NCI-H2227 (cell line): ENCODE data around the gene TK2.
"Not testable (repeated sequence)": the region's sequence is repeated elsewhere in the genome, so short reads cannot be mapped to it uniquely, and the experiment has no call there.

Experiments
- DNase-seq: peaks from one replicate; lab custom pipeline; 2025; ENCODE audit not compliant: unreplicated experiment; lab: John Stamatoyannopoulos, UW

Gene TK2

DNA sequence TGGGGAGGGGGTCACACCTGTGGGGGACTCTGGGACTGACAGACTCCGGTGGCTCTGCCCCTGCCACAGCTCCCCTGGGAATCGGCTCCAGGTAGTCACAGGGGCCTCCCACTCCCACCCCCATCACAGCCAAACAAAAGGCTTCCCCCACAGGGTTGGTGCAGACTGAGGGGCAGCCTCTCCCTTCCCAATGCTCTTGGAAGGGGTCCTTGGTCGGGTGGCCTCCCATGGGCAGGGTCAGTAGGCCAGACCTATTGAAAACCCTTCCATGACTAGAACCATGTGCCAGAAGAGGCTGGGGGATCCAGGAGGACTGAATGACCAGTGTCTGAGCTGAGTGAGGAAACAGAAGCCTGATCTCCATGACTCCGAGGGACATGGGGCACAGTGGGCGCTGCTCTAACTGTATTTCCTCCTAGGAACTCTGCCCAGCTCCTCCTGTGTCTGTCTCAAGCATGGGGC is 28.6 kb downstream of the TK2 start:
- no peak for DNase-seq

DNA sequence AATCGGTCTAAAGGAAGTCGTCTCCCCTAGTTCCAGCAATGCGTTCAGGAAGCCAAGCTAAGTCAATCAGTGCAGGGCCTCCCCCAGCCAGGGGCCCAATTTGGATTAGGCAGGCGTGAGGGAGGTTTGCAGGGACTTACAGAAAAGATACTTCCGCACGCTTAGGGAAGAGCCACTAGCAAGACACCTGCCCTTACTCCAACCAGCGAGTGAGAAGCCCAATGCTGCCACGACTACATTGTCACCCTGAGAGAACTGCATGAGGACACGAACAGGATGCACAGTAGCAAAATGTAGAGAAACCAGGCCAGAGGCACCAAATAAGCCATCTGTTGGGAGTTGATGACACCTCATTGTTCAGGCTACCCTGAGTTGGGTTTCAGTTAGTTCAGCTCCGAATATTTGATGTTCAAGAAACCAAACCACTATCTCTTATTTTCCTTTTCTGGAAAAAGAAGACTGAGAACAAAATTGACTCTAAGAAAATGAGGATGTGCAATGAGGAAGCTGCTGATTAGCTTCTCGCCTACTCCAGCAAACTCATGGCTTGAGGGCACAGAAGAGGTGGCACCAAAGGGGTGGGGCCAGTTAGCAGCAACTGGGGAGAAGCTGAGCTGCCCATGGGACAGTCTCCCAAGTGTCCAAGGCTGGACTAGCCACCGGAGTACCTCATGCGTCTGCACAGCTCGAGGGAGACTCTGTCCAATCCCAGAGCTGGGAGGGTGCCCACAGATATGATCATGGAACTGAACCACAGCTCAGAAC is 29.3 kb downstream of the TK2 start:
- DNase-seq, result no peak

DNA sequence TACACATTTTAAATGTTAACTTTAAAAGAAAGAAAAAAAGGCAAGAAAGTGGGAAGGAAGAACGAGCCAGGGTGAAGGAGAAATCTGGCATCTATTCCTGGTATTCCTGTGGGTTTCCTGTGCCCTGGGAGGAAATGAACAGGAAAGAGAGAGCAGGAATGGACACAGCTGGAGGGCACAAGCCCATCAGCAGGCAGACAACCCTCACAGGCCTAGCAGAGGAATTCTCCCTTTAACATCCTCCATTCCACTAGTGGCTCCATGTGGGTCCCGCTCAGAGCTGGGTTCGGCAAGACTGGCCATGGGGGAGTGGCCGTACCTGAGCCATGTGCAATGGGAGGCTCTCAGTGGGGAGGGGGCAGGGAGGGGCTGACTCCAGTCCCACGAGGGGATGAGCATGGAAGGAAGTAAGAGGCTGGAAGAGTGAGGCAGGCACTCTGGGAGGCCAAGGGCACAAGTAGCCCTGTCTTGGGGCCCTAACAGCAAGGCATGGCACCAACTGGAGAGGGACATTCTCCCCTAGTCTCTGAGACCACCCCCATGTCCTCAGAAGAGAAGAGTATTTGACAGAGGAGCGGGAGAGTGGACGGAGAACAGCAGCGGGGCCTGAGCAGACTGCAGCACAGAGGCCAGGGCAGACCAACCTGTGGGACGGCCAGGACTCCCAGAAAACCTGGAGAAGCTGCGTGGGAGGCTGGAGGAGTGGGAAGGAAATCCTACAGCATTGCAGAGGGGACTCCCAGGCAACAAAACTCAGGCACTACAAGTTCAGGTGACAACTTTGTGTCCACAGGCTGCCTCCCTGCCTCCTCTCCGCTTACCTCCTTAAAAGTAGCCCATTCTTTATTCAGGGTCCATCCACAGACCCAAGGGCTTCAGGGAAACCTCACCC is 30.2 kb downstream of the TK2 start:
- no peak for DNase-seq

DNA sequence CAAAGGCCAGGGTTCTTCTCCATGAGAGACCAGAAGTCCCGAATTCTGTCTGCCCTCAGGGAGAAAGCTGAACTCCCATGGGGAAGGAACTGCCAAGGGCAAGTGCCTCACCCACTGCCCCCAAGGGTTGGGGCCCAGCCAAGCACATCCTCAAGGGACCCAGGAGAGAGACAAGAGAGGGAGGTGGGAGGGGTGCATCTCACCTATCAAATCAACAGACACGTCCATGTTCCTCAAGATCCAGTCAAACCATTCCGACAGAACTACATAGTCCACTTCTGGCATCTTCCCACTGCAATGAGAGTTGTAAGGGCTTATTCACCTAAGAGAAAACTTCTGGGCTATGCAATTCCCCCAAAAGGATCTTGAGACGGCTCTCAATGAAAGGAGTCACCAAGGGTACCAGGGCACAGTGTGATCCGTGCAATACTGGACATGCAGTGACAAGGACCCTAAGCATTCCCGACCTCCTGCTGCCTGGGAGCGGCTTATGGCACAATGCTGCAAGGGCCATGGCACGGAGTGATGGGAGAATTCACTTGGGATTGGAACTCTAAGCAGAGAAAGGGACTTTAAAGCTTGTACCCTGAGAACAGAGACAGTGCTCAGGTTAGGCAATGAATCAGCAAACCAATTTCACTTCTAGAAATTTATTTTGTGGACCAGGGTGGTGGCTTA is 32.2 kb downstream of the TK2 start:
- DNase-seq, result no peak

DNA sequence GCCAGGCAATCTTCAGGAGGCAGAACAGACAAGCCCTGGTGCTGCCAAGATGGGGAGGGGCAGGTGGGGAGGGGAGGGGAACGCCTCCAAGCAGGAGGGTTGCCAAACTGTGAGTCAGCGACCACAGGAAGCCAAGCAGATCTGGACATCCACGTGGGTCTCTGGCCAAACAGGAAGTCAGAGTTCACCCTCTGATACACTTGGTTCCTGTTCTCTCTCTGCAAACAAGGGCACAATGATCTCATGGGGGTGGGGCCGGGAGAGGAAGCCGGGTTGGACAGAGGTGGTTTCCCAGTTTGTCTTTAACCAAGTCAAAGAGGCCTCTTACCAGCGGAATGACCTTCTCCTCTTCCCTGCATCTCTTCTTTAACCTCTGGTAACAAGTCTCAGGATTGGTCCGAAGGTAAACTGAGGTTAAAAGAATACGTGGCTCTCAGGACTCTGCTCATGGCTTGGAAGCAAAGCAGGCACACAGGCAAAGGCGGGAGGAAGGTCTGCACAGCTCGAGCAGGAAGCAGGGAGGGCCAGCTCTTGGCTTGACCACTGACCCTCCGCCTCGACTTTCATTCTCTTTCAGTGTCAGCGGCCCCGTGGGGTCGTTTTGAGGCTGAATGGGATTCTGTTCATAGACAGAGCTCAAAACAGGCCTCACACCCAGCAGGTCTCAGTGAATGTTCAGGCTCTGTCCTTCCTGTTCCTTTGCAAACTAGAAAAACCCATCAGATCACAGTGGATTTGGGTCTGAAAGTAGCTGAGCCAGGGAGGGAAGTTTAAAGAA is 32.9 kb downstream of the TK2 start:
- DNase-seq, result no peak

DNA sequence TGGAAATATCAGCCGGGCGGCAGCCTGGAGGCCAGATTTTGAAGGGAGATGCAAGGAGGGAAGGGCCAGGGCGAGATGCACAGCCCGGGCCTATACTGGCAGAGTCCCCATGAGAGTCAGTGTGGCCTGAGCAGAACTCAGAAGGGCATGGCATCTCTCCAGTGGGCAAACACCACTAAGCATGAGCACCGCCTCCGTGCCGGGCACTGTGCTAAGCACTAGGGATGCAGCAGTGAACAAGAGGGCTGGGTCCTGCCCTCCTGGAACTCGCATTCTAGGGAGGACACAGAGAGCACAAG is 33.5 kb downstream of the TK2 start:
- DNase-seq, result no peak

DNA sequence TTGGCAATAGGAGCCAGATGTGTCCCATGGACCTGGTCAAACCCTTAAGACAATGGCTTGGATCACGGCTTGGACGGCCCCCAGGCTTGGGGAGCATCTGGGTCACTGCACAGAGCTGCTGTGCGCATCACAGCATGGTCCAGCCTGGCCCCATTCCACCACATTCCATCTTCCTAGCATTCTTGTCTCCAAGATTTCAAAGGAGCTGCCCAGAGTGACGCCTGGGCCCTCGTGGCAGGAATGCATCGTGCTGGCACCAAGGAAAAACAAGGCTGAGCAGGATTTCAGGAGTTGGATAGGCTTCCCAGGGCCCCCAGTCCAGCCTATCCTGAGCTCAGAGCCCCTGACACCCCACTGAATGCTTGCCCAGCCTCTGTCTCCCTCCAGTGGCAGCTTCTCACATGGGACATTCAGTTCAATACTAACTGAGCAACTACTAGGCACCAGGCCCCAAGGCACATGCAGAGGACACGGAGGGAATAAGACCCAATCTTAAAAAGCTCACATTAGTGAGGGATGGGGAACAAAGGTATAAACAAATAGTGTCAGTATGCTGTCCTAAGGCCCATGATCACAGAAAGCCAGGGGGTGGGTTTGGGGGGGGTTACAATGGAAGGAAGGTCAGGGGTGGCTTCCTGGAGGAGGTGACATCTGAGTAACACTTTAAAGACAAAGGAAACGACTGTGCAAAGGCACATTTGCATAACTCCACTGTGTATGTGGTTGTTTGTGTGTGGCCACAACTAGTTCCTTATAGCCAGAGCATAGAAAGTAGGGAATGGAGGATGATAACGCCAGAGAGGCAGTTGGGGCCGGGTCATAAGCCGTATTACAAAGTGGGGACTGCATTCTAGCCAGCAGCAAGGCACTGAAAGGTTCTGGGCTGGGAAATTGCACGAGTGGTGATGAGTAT is 34.1 kb downstream of the TK2 start:
- DNase-seq, result no peak

DNA sequence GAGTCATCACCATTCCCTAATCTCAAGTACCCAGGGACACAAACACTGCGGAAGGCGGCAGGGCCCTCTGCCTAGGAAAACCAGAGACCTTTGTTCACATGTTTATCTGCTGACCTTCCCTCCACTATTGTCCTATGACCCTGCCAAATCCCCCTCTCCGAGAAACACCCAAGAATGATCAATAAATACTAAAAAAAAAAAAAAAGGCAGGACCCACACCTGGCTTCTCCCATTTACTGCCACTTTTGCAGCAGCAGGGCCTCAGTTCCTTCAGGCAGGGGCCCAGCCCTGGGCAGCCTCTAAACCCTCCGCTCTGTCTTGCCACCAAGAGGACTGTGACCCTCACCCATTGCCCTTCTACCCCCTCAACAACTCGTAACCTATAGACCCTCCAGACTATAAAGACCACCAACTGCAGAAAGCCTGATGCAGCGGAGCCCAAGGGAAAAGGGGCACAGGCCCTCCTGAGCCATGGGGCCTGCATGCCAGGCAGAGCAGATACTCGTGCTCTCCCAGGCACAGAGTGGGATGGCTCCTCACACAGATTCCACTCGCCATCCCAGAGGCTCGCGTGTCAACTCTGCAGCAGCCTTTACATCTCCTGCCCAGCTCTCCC is 34.8 kb downstream of the TK2 start:
- not testable (repeated sequence) for DNase-seq

DNA sequence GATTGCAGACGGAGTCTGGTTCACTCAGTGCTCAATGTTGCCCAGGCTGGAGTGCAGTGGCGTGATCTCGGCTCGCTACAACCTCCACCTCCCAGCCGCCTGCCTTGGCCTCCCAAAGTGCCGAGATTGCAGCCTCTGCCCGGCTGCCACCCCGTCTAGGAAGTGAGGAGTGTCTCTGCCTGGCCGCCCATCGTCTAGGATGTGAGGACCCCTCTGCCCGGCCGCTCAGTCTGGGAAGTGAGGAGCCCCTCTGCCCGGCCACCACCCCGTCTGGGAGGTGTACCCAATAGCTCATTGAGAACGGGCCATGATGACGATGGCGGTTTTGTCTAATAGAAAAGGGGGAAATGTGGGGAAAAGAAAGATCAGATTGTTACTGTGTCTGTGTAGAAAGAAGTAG is 35.5 kb downstream of the TK2 start:
- DNase-seq, result not testable (repeated sequence)

DNA sequence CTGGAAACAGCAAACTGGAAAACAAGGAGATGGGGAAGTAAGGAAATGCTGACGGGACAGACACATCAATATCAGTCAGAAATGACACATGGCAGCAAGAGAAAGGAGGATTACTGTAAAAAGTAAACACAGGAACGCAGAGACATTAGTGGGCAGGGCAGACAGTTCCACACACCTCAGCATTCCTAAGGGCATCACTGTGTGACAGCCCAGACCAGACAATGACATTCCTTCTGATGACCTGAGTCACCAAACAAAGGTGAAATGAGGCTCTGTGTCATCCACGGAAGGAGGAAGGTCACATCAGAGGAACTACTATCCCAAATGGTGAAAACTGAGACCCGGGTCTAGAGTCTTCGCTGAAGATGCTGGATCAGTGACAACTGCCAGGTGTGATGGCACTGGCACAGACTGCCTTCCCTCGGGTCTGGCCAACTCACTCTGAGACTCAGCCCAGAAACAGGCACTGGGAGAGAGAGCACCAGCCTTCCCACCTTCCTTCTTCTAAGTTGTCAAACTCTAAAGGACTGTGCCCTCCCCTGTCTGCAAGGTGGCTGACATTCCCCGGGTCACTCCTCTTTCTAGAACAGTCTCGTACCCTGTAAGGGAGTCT is 36.7 kb downstream of the TK2 start:
- no peak for DNase-seq

DNA sequence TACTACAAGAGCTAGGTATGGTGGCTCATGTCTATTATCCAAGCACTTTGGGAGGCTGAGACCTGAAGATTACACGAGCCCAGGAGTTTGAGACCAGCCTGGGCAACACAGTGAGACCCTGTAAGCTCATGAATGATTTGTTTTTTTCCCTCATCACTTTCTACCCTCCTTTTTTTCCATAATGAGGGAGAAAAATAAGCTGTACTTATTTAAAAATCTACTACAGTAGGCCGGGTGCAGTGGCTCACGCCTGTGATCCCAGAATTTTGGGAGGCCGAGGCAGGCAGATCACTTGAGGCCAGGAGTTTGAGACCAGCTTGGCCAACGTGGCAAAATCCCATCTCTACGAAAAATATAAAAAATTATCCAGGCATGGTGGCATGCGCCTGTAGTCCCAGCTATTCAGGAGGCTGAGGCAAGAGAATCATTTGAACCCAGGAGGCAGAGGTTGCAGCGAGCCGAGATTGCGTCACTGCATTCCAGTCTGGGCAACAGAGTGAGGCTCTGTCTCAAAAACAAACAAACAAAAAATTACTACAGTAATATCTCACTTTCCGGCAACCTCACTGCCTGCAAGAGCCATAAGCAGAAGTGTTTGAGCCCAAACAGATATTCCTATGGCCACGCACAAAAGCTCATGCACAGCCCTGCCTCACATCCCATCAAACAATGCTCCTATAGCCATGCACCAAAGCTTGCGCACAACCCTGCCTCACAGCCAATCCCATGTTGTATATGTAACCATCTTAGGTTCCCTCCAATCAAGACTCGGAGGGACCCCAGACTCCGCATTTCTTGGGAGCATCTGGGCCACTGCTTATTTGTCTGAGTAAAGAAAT is 37.4 kb downstream of the TK2 start:
- no peak for DNase-seq

DNA sequence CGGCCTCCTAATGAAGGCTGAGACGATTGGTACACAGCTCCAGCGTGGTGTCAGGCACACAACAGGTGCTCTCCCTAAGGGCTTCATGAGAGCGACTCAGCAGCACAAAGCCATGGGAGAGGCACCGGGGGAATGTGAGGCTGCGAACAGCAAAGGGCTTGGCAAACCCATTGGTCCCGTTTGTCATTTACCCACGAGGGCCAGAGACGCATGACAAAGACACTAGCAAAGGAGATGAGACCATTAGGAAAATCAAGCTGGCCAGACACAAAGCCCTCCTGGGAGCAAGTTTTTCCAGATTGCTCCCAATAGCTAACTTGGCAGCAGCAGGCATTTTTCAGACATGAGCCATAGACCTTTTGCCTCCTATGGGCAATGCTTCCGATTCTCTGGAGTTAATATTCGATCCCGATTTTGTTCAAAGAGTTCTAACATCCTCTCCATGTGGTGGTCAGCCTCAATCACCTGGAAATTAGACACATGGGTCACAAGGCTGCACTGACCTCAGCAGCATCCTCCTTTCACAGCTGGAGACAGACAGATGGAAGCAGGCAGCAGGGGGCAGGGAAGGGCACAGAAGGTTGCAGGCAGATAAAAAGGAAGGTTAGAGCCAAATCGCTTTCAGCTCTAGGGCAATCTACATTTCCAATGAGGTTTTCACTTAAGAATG is 38.2 kb downstream of the TK2 start:
- no peak for DNase-seq

DNA sequence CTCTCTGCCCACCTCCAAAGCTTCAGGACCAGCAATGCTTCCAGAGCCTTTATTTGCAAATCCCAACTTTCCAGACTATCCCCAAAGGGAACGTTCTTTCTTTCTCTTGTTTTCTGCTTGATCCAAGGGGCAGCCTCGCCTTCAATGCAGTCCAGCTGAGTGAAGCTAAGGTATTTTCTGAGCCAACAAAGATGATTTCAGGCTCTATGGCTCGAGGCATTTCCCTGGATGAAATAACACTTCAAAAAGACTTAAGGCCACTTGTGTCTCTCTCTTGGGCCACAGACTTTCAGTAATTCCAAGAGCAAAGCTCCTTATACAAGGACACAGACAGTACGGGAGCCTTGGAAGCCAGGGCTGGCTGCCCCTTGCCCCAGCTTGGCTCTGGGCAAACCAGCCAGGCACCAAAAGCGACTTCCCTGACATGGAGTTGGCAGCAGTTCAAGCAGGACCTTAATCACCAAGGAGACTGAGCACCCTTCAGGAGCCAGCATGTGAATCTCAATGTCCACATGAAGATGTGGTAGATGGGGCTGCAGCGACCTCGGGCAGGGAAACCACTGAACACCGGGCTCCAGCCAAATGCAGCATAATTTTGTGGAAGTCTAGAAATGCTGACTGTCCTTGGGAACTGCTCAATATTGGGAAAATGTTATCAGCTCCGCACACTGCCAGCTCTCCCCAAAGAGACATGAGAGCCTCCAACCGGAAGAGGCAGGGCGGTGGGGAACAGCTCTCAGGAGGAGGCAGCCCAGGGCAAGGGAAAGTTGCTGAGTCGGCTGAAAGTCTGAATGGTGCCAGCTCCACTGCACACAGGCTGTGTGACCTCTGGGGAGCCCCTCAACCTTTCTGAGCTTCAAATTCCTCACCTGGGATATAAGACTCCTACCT is 39.0 kb downstream of the TK2 start:
- no peak for DNase-seq

DNA sequence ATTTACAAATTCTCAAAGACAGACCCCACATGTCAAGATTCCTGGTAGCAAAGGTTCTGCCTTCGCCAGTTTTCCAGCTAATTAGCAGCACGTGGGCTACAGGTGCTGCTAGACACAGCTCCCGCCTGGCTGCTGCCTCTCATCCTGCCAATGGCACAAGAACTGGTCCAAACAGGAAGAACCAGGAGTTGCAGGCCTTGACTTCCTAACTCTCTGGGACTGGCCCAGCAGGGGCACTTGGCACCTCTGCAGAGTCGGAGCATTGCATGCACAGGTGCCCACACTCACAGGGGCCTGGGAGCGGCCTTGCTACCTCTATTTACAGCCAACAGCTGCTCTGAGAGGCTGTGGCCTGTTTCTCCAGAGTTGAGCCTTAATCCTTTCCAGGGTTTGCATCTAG is 39.6 kb downstream of the TK2 start:
- DNase-seq, result no peak

DNA sequence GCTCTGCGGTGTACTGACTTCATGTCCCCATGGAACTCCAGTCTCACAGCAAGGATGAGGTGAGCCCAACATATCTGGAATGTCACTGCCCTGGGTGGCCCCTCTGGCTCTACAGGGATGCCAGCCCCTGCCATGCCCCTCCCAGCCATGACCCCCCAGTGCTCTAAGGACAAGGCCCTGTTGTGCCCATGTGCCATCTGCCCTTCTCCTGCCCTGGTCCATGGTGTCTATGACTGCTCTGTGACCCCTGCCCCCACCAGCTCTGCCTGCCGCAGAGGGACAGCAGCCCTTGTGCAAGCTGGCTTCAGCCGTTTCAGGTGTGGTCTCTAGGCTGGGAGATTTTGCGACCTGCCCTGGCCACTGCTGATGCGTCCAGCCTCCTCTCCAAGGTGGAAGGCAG is 40.3 kb downstream of the TK2 start:
- no peak for DNase-seq

DNA sequence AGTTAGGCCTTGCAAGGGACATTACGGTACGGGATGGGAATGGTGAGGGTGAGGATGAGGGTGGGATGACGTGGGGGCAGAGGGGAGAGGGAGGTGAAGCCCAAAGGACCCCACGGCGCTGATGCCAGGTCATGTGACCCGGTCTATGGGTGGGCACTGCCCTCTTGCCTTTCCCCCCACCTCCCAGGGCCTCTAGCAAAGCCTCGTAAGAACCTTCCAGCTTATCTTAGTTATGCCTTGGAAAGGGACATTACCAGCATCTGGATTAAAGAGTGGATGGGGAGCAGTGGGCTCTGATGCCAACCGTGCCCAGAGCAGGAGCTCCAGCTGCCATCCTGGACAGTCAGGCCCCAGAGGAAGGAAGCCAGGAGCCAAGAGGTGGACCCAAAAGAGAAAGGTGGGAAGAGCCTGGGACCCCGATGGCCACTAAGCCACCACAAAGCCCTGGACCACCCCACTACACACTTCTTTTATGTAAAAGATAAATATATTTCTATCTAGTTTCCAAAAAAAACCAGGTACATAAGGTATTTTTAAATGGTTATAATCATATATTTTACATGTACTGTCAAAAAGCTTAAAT is 40.9 kb downstream of the TK2 start:
- no peak for DNase-seq
